Smooth muscle cell (in vitro differentiated cells): ENCODE data around the gene LMF2. TPM values are rescaled to one million over a fixed set of nuclear protein-coding genes. Genes with fewer than 3 reads are reported as not detected.

Experiments used
- DNase-seq: peaks from one replicate; lab custom pipeline; 2025; ENCODE audit not compliant: unreplicated experiment; lab: John Stamatoyannopoulos, UW
- H2AFZ ChIP-seq: fragments of 200-600 bp; sonication (generic); 2 replicates; pipeline ENCODE4 v1.6.0; 2016; ENCODE audit warnings: antibody characterized with exemption, low read depth, mild to moderate bottlenecking
- H3F3A ChIP-seq: fragments of 200-600 bp; sonication (generic); 2 replicates; pipeline ENCODE4 v1.6.0; 2017; ENCODE audit warnings: antibody characterized with exemption, low read depth
- H3K27ac ChIP-seq: fragments of 200-600 bp; sonication (generic); 2 replicates; pipeline ENCODE4 v1.5.1; 2016; ENCODE audit warnings: low read depth, mild to moderate bottlenecking
- H3K27me3 ChIP-seq: fragments of 200-600 bp; sonication (generic); 2 replicates; pipeline ENCODE4 v1.6.1; 2016; ENCODE audit warnings: low read depth, mild to moderate bottlenecking
- H3K36me3 ChIP-seq: fragments of 200-600 bp; sonication (generic); 2 replicates; pipeline ENCODE4 v1.5.1; 2016; ENCODE audit warnings: low read depth
- H3K4me1 ChIP-seq: fragments of 200-600 bp; sonication (generic); 2 replicates; pipeline ENCODE4 v1.5.1; 2016; ENCODE audit warnings: low read depth
- H3K4me2 ChIP-seq: fragments of 200-600 bp; sonication (generic); 2 replicates; pipeline ENCODE4 v1.6.0; 2016; ENCODE audit warnings: mild to moderate bottlenecking
- H3K4me3 ChIP-seq: fragments of 200-600 bp; sonication (generic); 2 replicates; pipeline ENCODE4 v1.5.1; 2016; ENCODE audit warnings: mild to moderate bottlenecking
- H3K79me2 ChIP-seq: fragments of 200-600 bp; sonication (generic); 2 replicates; pipeline ENCODE4 v1.6.0; 2016; ENCODE audit warnings: low read depth, mild to moderate bottlenecking
- H3K9ac ChIP-seq: fragments of 200-600 bp; sonication (generic); 2 replicates; pipeline ENCODE4 v1.6.0; 2016; ENCODE audit warnings: low read depth
- H3K9me3 ChIP-seq: fragments of 200-600 bp; sonication (generic); replicated peaks from 2 replicates; pipeline ENCODE4 v1.5.1; 2016; ENCODE audit warnings: low read depth
- H4K20me1 ChIP-seq: fragments of 200-600 bp; sonication (generic); 2 replicates; pipeline ENCODE4 v1.6.0; 2016; ENCODE audit warnings: low read depth
- WGBS: methylation state at CpG from one replicate; pipeline ENCODE4 v1.1.7; 2016; ENCODE audit warnings: low lambda C conversion rate; 5-methylcytosine and 5-hydroxymethylcytosine counted together
- polyA plus RNA-seq: library from polyadenylated mRNA; unstranded; fragments of >200 nt; fragmentation: Nextera tagmentation; extraction: Ambion mirVana; gene quantifications from 2 replicates; pipeline ENCODE4 v1.2.1, GENCODE V29; 2016
- total RNA-seq: library from RNA; depleted of rRNA; stranded (reverse); fragments of >200 nt; gene quantifications from 2 replicates; pipeline ENCODE4 v1.2.3, GENCODE V29; 2014
- TF ChIP-seq, protein P1 (sequence below): fragments of 200-600 bp; sonication (generic); IDR thresholded peaks from 2 replicates; pipeline ENCODE4 v1.5.1; 2017; ENCODE audit warnings: borderline replicate concordance, mild to moderate bottlenecking, antibody characterized with exemption; ENCODE audit not compliant: insufficient read depth, poor library complexity, severe bottlenecking

Gene LMF2
- total and polyA plus RNA-seq, 2 experiments from 2014 or later, result 53.5 to 130 TPM

DNA sequence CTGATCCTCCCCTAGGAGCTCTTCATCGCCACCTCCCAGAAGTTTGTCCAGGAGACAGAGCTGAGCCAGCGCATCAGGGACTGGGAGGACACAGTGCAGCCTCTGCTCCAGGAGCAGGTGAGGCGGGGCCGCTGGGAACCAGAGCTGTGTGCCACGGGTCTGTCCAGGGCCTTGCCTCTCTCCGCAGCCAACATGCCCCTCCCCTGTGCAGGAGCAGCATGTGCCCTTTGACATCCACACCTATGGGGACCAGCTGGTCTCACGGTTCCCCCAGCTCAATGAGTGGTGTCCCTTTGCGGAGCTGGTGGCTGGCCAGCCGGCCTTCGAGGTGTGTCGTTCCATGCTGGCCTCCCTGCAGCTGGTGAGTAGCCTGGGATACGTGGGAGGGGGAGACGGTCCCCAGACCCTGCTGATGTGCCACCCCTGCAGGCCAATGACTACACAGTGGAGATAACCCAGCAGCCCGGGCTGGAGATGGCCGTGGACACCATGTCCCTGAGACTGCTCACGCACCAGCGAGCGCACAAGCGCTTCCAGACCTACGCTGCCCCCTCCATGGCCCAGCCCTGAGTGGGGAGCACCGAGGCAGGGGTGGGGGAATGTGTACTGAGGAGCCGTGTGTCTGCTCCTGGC is 15.4 kb upstream of the LMF2 start:
- Histone ChIP-seq H3K4me2 (no peak overlapping the region), H4K20me1 (peaks cover 19% of the 10 kb centered on the region), H3K9ac (no peak overlapping the region), H3K79me2 (peaks cover 10% of the 10 kb centered on the region), H3F3A (peaks cover 21% of the 10 kb centered on the region), H2AFZ (no peak overlapping the region), H3K36me3 (no peaks in the 10 kb centered on the region), H3K27ac (no peak overlapping the region), H3K27me3 (no peaks in the 10 kb centered on the region), H3K4me3 (no peak overlapping the region), H3K4me1 (no peaks in the 10 kb centered on the region), H3K9me3 (no peaks in the 10 kb centered on the region)
- TF ChIP-seq, protein P1, sequence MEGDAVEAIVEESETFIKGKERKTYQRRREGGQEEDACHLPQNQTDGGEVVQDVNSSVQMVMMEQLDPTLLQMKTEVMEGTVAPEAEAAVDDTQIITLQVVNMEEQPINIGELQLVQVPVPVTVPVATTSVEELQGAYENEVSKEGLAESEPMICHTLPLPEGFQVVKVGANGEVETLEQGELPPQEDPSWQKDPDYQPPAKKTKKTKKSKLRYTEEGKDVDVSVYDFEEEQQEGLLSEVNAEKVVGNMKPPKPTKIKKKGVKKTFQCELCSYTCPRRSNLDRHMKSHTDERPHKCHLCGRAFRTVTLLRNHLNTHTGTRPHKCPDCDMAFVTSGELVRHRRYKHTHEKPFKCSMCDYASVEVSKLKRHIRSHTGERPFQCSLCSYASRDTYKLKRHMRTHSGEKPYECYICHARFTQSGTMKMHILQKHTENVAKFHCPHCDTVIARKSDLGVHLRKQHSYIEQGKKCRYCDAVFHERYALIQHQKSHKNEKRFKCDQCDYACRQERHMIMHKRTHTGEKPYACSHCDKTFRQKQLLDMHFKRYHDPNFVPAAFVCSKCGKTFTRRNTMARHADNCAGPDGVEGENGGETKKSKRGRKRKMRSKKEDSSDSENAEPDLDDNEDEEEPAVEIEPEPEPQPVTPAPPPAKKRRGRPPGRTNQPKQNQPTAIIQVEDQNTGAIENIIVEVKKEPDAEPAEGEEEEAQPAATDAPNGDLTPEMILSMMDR, result no peak
- no peak for DNase-seq
- WGBS, result 94% methylated on average over 22 of the region's 22 CpGs

DNA sequence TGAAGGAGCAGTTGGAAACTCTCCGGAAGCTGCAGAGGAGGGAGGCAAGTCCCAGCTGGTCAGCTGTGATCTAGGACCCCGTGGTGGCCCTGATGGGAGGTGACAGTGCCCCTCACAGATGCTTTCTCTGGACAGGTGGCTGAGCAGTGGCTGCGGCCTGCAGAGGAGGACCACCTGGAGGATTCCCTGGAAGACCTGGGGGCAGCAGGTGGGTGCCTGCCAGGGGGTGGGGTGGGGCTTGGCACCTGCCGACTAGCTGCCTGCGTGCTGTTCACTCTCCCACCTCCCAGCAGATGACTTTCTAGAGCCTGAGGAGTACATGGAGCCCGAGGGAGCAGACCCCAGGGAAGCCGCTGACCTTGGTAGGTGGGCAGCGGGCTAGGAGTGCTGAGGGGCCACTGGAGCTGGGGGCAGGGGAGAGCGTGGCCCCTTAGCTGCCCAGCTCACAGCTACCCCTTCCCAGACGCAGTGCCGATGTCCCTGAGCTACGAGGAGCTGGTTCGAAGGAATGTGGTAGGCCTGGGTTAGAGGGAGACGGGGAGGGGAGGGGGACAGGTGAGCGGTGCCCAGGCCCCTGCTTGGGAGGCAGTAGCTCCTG is 14.8 kb upstream of the LMF2 start:
- Histone ChIP-seq H3K4me3 (no peak overlapping the region), H3K4me1 (no peaks in the 10 kb centered on the region), H2AFZ (no peak overlapping the region), H3K4me2 (no peak overlapping the region), H3K27ac (no peak overlapping the region), H4K20me1 (peaks cover 17% of the 10 kb centered on the region), H3K9ac (no peak overlapping the region), H3F3A (peaks cover 17% of the 10 kb centered on the region), H3K79me2 (peaks cover 10% of the 10 kb centered on the region), H3K36me3 (no peaks in the 10 kb centered on the region), H3K27me3 (no peaks in the 10 kb centered on the region), H3K9me3 (no peaks in the 10 kb centered on the region)
- TF ChIP-seq, protein P1, result no peak
- 92% methylated on average over 14 of the region's 15 CpGs for WGBS
- no peak for DNase-seq

GRCh38 chr22:50521710-50522109 is 14.2 kb upstream of the LMF2 start:
- Histone ChIP-seq H3K27me3 (no peaks in the 10 kb centered on the region), H3K27ac (no peak overlapping the region), H2AFZ (no peak overlapping the region), H3K4me2 (no peak overlapping the region), H3K4me3 (no peak overlapping the region), H4K20me1 (peaks cover 17% of the 10 kb centered on the region), H3K79me2 (peaks cover 10% of the 10 kb centered on the region), H3K4me1 (no peaks in the 10 kb centered on the region), H3K9me3 (no peaks in the 10 kb centered on the region), H3K9ac (no peak overlapping the region), H3K36me3 (no peaks in the 10 kb centered on the region), H3F3A (peaks cover 11% of the 10 kb centered on the region)
- TF ChIP-seq, protein P1, result no peak
- whole genome bisulfite sequencing, result 97% methylated on average over 10 of the region's 10 CpGs
- no peak for DNase-seq
